Parathyroid adenoma (tissue), 2 donors: ENCODE data around the gene EYA2.

Experiments
- H2AFZ ChIP-seq: fragments of 300-600 bp; sonication (generic); one replicate; pipeline ENCODE4 v1.7.0; 2017; ENCODE audit warnings: antibody characterized with exemption, mild to moderate bottlenecking
- H3K27ac ChIP-seq: fragments of 300-600 bp; sonication (generic); one replicate; pipeline ENCODE4 v1.7.0; 2017
- H3K27me3 ChIP-seq: fragments of 300-600 bp; sonication (generic); one replicate; pipeline ENCODE4 v1.7.0; 2017; ENCODE audit warnings: low read length; ENCODE audit not compliant: control insufficient read depth, insufficient read depth
- H3K36me3 ChIP-seq: fragments of 300-600 bp; sonication (generic); one replicate; pipeline ENCODE4 v1.7.0; 2017; ENCODE audit warnings: low read length; ENCODE audit not compliant: control insufficient read depth, insufficient read depth
- H3K4me1 ChIP-seq: fragments of 300-600 bp; sonication (generic); one replicate; pipeline ENCODE4 v1.7.0; 2017; ENCODE audit warnings: control low read depth
- H3K4me2 ChIP-seq: fragments of 300-600 bp; sonication (generic); one replicate; pipeline ENCODE4 v1.7.0; 2017; ENCODE audit warnings: low read length
- H3K4me3 ChIP-seq: fragments of 300-600 bp; sonication (generic); one replicate; pipeline ENCODE4 v1.7.0; 2017; ENCODE audit warnings: low read depth, low read length
- H3K79me2 ChIP-seq: fragments of 300-600 bp; sonication (generic); one replicate; pipeline ENCODE4 v1.7.0; 2017; ENCODE audit warnings: control low read depth
- H3K9ac ChIP-seq: fragments of 300-600 bp; sonication (generic); one replicate; pipeline ENCODE4 v1.7.0; 2017; ENCODE audit warnings: mild to moderate bottlenecking
- H3K9me3 ChIP-seq: fragments of 300-600 bp; sonication (generic); one replicate; pipeline ENCODE4 v1.7.0; 2017; ENCODE audit warnings: low read length; ENCODE audit not compliant: control insufficient read depth
- TF ChIP-seq, protein P1 (sequence below): fragments of 300-600 bp; sonication (generic); IDR thresholded peaks from one replicate; pipeline ENCODE4 v1.7.0; 2017; ENCODE audit warnings: antibody characterized with exemption, mild to moderate bottlenecking
- donor health status: primary hyperparathyroidism.

Gene EYA2

DNA sequence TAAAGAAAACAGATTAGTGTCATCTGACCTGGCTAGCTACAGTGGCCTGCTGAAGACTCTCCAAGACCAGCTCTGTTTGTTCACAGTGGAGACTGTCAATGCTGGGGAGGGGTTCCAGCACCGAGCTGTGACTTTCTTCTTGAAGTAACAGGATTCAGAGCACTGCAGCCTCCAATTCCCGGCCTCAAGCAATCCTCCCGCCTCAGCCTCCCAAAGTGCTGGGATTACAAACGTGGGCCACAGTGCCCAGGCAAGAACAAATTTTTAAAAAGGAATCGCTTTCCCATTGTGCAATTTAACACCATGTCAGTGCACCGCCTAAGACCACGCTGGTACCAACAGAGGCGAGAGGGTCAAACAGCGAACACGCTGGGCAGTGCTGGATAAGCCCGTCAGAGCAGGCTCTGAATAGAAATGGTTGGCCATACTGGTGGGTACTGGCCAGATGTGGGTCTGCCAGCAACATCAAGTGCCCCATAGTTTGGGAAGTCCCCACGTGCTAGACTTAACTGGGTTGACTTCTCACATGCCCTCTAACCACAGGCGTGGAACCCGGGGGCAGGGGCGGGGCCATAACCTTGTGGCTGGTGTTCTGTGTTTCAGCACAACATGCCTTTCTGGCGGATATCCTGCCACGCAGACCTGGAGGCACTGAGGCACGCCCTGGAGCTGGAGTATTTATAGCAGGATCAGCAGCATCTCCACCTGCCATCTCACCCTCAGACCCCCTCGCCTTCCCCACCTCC, 293.0 kb downstream of the EYA2 start:
- Histone ChIP-seq H3K27ac (no peak overlapping the region), H3K4me2 (no peak overlapping the region), H3K4me1 (no peaks in the 10 kb centered on the region), H3K79me2 (no peaks in the 10 kb centered on the region), H3K36me3 (no peaks in the 10 kb centered on the region), H3K9me3 (no peaks in the 10 kb centered on the region), H3K27me3 (no peaks in the 10 kb centered on the region), H3K9ac (no peak overlapping the region), H2AFZ (no peak overlapping the region), H3K4me3 (no peak overlapping the region)
- TF ChIP-seq, protein P1, sequence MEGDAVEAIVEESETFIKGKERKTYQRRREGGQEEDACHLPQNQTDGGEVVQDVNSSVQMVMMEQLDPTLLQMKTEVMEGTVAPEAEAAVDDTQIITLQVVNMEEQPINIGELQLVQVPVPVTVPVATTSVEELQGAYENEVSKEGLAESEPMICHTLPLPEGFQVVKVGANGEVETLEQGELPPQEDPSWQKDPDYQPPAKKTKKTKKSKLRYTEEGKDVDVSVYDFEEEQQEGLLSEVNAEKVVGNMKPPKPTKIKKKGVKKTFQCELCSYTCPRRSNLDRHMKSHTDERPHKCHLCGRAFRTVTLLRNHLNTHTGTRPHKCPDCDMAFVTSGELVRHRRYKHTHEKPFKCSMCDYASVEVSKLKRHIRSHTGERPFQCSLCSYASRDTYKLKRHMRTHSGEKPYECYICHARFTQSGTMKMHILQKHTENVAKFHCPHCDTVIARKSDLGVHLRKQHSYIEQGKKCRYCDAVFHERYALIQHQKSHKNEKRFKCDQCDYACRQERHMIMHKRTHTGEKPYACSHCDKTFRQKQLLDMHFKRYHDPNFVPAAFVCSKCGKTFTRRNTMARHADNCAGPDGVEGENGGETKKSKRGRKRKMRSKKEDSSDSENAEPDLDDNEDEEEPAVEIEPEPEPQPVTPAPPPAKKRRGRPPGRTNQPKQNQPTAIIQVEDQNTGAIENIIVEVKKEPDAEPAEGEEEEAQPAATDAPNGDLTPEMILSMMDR = no peak

GRCh38 chr20:47188540-47188939, 293.9 kb downstream of the EYA2 start:
- H2AFZ ChIP-seq = no peak overlapping the region
- no peaks in the 10 kb centered on the region for H3K36me3 ChIP-seq
- no peak overlapping the region for H3K27ac ChIP-seq
- TF ChIP-seq, protein P1 = no peak
- H3K4me1 ChIP-seq = no peaks in the 10 kb centered on the region
- no peak overlapping the region for H3K4me2 ChIP-seq
- H3K9me3 ChIP-seq = no peaks in the 10 kb centered on the region
- no peak overlapping the region for H3K9ac ChIP-seq
- no peaks in the 10 kb centered on the region for H3K27me3 ChIP-seq
- H3K4me3 ChIP-seq = no peak overlapping the region
- H3K79me2 ChIP-seq = no peaks in the 10 kb centered on the region

- Histone ChIP-seq H3K9ac (no peak overlapping the region), H3K9me3 (no peaks in the 10 kb centered on the region), H3K27ac (no peak overlapping the region), H3K4me2 (no peak overlapping the region), H3K79me2 (no peaks in the 10 kb centered on the region), H3K27me3 (no peaks in the 10 kb centered on the region), H3K36me3 (no peaks in the 10 kb centered on the region), H3K4me3 (no peak overlapping the region), H2AFZ (no peak overlapping the region), H3K4me1 (no peaks in the 10 kb centered on the region)
- TF ChIP-seq, protein P1 = no peak
Observed at GRCh38 chr20:47189060-47189459, 294.4 kb downstream of the EYA2 start.

DNA sequence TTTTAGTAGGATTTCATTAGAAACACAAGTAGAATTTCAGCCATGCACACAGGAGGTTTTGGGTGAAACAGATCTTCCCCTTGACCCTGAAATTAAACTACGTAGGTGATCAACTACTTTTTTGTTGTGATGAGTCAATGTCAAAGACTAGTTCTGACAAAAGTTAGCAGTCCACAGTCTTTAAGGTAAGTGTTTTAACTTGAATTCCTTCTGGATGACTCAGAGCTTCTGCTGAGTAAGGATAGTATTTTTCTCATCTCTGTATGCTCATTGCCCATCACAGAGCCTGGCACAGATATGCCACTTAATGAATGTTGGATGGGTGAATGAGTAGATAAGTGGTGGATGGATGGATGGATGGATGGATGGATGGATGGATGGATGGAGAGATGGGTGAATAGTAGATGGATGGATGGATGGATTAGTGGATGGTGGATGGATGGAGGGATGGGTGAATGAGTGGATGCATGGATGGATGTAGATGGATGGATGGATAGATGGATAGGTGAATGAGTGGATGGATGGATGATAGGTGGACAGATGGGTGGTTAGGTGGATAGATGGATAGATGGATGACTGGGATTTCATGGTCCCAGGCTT, 296.5 kb downstream of the EYA2 start:
- Histone ChIP-seq H3K4me1 (no peaks in the 10 kb centered on the region), H3K36me3 (no peaks in the 10 kb centered on the region), H3K4me3 (no peak overlapping the region), H3K27me3 (no peaks in the 10 kb centered on the region), H3K4me2 (no peak overlapping the region), H3K79me2 (no peaks in the 10 kb centered on the region), H3K27ac (no peak overlapping the region), H2AFZ (no peak overlapping the region), H3K9ac (no peak overlapping the region), H3K9me3 (no peaks in the 10 kb centered on the region)
- TF ChIP-seq, protein P1 = no peak

- Histone ChIP-seq H3K4me2 (no peak overlapping the region), H3K4me1 (no peaks in the 10 kb centered on the region), H2AFZ (no peak overlapping the region), H3K36me3 (no peaks in the 10 kb centered on the region), H3K9me3 (no peaks in the 10 kb centered on the region), H3K27ac (no peak overlapping the region), H3K79me2 (no peaks in the 10 kb centered on the region), H3K9ac (no peak overlapping the region), H3K27me3 (no peaks in the 10 kb centered on the region), H3K4me3 (no peak overlapping the region)
- TF ChIP-seq, protein P1 = no peak
Observed at GRCh38 chr20:47191956-47192355, 297.3 kb downstream of the EYA2 start.
